Mucosa of rectum (tissue), 2 donors: Measurements from ENCODE around the gene DPYD.

Experiments
- H3K27ac ChIP-seq, 2 donors: one replicate each; pipeline ENCODE4 v1.7.0; 2013; ENCODE audit warnings: inconsistent platforms in 2 of 2, low read depth in 2 of 2, low read length in 2 of 2
- H3K27me3 ChIP-seq, 2 donors: one replicate each; pipeline ENCODE4 v1.7.0; 2013; ENCODE audit warnings: low read length in 2 of 2; ENCODE audit not compliant: control insufficient read depth in 2 of 2, insufficient read depth in 2 of 2
- H3K36me3 ChIP-seq, 2 donors: one replicate each; pipeline ENCODE4 v1.7.0; 2013; ENCODE audit warnings: low read length in 2 of 2; ENCODE audit not compliant: control insufficient read depth in 2 of 2, insufficient read depth in 2 of 2
- H3K4me1 ChIP-seq, 2 donors: one replicate each; pipeline ENCODE4 v1.7.0; 2013; ENCODE audit warnings: low read length in 2 of 2, mild to moderate bottlenecking in 1 of 2; ENCODE audit not compliant: control insufficient read depth in 2 of 2, insufficient read depth in 2 of 2
- H3K4me3 ChIP-seq, 2 donors: one replicate each; pipeline ENCODE4 v1.7.0; 2013; ENCODE audit warnings: low read length in 2 of 2
- H3K9ac ChIP-seq, 2 donors: one replicate each; pipeline ENCODE4 v1.7.0; 2013; ENCODE audit warnings: low read length in 2 of 2, low read depth in 1 of 2, mild to moderate bottlenecking in 1 of 2
- H3K9me3 ChIP-seq, 2 donors: one replicate each; pipeline ENCODE4 v1.7.0; 2013; ENCODE audit warnings: low read length in 2 of 2; ENCODE audit not compliant: control insufficient read depth in 2 of 2
- donor health status: healthy.
- donor health status: Normal muscosa, but diverticular disease.

The DPYD gene

DNA sequence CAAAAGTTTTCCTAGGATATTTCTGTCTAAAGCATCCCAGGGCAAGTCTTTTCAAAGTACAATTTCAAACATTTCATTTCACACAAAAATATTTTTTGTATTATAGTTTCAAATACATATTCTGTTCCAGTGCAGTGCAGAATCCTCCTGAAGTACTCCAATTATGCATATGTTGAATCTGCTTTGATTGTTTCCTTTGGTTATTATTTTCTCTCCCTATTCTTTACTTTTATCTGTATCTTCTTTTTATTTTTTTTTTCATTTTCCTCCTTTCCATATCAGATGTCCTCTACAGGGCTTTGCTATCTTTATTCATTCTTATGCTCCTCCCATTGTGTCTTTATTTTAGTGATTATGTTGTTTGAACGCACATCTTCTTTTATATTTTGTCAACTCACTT, 274.8 kb downstream of the DPYD start:
- Histone ChIP-seq H3K9me3 (peaks cover 2 to 5% of the 10 kb centered on the region in 2 donors), H3K9ac (no peak overlapping the region), H3K36me3 (no peaks in the 10 kb centered on the region), H3K4me3 (no peak overlapping the region), H3K4me1 (no peaks in the 10 kb centered on the region), H3K27me3 (no peaks in the 10 kb centered on the region), H3K27ac (no peak overlapping the region)

DNA sequence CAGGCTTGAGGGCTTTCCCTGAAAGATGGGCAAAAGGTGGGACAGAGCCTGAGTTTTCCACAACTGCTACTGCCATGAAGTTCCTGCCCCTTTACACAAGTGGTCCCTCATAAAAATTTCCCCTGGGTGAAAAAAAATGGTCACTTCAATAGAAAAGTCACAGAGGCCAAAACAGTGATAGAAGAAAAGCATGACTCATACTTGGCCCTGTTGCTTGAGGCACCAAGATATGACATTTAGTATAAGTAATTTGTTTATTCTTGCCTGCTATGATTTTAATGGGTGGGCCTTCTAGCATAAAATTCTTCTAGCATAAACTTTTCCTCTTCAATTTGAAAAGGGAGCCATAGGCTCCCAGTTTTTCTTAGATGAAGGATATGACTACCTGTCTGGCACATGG, 280.2 kb downstream of the DPYD start:
- Histone ChIP-seq H3K9me3 (no peaks in the 10 kb centered on the region), H3K4me1 (no peaks in the 10 kb centered on the region), H3K27me3 (no peaks in the 10 kb centered on the region), H3K27ac (no peak overlapping the region), H3K9ac (no peak overlapping the region), H3K36me3 (no peaks in the 10 kb centered on the region), H3K4me3 (no peak overlapping the region)

- no peak overlapping the region for H3K27ac ChIP-seq
- H3K9ac ChIP-seq: no peak overlapping the region
- no peaks in the 10 kb centered on the region for H3K36me3 ChIP-seq
- no peaks in the 10 kb centered on the region for H3K27me3 ChIP-seq
- H3K4me1 ChIP-seq: no peaks in the 10 kb centered on the region
- H3K4me3 ChIP-seq: no peak overlapping the region
- H3K9me3 ChIP-seq: no peaks in the 10 kb centered on the region
These were observed 283.9 kb downstream of the DPYD start for GRCh38 chr1:97636941-97637340.

DNA sequence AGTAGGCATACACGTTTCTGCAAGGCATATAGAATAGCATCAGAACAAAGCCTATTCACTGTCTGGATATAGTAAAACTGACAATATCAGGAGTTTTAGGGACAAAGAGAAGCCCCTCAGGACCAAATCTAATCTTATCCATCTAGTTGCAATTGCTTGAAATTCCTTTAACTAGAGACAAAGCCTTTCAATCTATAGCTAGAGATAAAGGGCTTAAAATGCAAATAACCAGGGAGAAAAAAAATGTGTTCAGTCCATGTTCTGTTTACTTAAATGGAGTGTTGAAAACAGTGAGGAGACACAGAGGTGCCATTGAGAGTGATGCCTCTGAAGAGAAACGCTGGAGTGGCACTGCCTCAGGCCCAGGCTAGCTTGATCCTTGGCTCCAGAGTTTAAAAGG, 286.1 kb downstream of the DPYD start:
- H3K27ac ChIP-seq: no peak overlapping the region
- H3K27me3 ChIP-seq: no peaks in the 10 kb centered on the region
- no peaks in the 10 kb centered on the region for H3K4me1 ChIP-seq
- no peaks in the 10 kb centered on the region for H3K36me3 ChIP-seq
- H3K9ac ChIP-seq: no peak overlapping the region
- no peaks in the 10 kb centered on the region for H3K9me3 ChIP-seq
- no peak overlapping the region for H3K4me3 ChIP-seq

DNA sequence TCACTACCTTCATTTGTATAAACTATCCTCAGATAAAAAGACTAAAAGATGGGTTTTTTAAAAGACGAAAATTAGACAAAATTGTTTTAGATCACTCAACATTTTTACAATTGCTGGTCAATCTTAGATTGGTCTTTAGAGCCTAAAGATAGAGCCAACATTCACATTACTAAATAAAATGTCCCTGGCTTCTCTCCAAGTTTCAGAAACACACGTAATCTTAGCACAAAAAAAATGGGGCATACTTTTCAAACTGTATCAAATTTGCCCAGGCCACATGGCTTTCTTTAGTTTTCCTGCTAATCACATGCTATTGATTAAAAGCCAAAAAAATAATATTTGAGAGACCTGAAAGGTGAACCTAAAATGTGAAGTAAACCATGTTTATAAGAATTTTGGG, 288.1 kb downstream of the DPYD start:
- no peaks in the 10 kb centered on the region for H3K9me3 ChIP-seq
- no peaks in the 10 kb centered on the region for H3K27me3 ChIP-seq
- no peaks in the 10 kb centered on the region for H3K36me3 ChIP-seq

GRCh38 chr1:97632075-97632474, 288.8 kb downstream of the DPYD start:
- H3K36me3 ChIP-seq: no peaks in the 10 kb centered on the region
- H3K9me3 ChIP-seq: no peaks in the 10 kb centered on the region
- no peak overlapping the region for H3K9ac ChIP-seq
- H3K4me1 ChIP-seq: no peaks in the 10 kb centered on the region
- no peaks in the 10 kb centered on the region for H3K27me3 ChIP-seq
- H3K27ac ChIP-seq: no peak overlapping the region
- no peak overlapping the region for H3K4me3 ChIP-seq

More for the DNA sequence above, 288.1 kb downstream of the DPYD start:
- no peak overlapping the region for H3K9ac ChIP-seq
- no peak overlapping the region for H3K27ac ChIP-seq
- no peak overlapping the region for H3K4me3 ChIP-seq
- H3K4me1 ChIP-seq: no peaks in the 10 kb centered on the region

DNA sequence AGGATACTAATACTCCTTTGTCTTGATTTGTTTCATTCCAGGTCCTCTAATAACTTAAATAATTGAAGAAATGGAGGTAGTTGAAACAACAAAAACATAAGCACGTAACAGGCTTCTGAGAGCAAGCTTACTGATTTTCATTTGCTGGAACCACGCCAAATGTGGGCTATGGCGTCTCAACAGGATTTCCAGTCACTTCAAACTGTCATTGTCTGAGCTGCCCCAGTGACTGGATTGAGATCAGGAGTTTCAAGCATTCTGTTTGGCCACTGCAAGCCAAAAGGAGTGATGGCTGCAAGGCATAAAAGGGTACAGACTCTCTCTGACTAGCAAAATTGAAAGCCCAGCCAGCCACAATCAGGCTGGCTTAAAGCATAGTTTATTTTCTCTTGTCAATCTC, 289.9 kb downstream of the DPYD start:
- no peak overlapping the region for H3K27ac ChIP-seq
- H3K36me3 ChIP-seq: no peaks in the 10 kb centered on the region
- H3K9me3 ChIP-seq: no peaks in the 10 kb centered on the region
- H3K9ac ChIP-seq: no peak overlapping the region
- no peaks in the 10 kb centered on the region for H3K27me3 ChIP-seq
- H3K4me3 ChIP-seq: no peak overlapping the region
- no peaks in the 10 kb centered on the region for H3K4me1 ChIP-seq

- H3K9ac ChIP-seq: no peak overlapping the region
- H3K9me3 ChIP-seq: no peaks in the 10 kb centered on the region
- no peak overlapping the region for H3K27ac ChIP-seq
These were observed 290.6 kb downstream of the DPYD start for GRCh38 chr1:97630281-97630680.

DNA sequence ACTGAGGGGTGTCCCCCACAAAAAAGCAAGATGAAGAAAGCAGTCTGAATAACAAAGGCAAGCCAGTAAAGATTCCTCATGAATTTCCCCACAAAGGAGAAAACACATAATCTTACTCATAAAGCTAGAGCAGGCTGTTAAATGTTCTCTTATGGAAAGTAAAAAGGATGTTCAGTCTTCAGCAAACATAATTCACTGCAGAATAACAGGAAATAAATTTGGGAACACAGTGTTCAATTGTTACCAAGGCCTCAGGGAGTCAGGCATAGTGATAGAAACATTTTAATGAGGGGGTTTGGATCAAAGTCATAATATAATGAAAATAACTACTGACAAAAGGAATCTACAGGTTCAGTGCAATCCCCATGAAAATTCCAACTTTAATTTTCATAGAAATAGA, 297.6 kb downstream of the DPYD start:
- no peaks in the 10 kb centered on the region for H3K27me3 ChIP-seq
- no peaks in the 10 kb centered on the region for H3K9me3 ChIP-seq
- H3K9ac ChIP-seq: no peak overlapping the region
- H3K27ac ChIP-seq: no peak overlapping the region
- no peak overlapping the region for H3K4me3 ChIP-seq
- peaks cover 0 to 2% of the 10 kb centered on the region in 2 donors for H3K4me1 ChIP-seq
- no peaks in the 10 kb centered on the region for H3K36me3 ChIP-seq

More at GRCh38 chr1:97630281-97630680, 290.6 kb downstream of the DPYD start:
- H3K4me3 ChIP-seq: no peak overlapping the region
- H3K4me1 ChIP-seq: no peaks in the 10 kb centered on the region
- no peaks in the 10 kb centered on the region for H3K36me3 ChIP-seq
- no peaks in the 10 kb centered on the region for H3K27me3 ChIP-seq

DNA sequence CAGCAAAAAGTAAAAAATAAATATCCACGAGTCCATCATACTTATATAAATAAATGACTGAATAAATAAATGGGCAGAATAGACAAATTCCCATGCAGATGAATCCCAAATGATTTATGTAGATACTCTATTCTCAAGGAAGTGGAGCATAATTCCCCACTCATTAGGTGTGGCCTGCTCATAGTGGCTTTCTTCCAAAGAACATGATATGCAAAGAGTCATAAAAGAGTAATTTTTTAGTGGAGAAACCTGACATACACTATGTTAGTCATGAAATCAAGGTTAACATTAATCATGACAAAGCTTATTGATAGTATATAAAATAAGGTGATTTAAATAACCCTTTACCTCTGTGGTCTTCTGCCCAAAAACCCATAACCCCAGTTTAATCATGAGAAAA, 298.9 kb downstream of the DPYD start:
- Histone ChIP-seq H3K27ac (no peak overlapping the region), H3K4me1 (peaks cover 0 to 2% of the 10 kb centered on the region in 2 donors), H3K9ac (no peak overlapping the region), H3K4me3 (no peak overlapping the region), H3K9me3 (no peaks in the 10 kb centered on the region), H3K27me3 (no peaks in the 10 kb centered on the region), H3K36me3 (no peaks in the 10 kb centered on the region)

DNA sequence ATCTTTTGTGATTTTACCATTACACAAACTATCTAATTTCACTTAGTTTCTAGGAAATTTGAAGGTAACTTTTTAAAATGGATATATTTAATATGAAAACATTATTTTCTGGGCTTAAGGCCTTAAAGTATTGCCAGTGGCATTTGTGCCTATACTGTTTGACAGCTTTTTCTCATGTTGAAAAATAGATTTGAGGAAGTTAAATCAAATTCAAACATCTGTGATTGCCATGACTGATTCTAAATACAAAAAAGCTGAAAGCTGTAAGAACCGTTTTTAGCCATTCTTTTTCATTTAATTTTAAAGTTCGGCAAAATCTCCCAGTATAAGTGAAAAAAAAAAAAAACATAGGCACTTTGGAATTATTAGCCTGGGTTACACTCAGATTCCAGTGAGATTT, 301.1 kb downstream of the DPYD start:
- no peaks in the 10 kb centered on the region for H3K9me3 ChIP-seq
- peaks cover 0 to 2% of the 10 kb centered on the region in 2 donors for H3K4me1 ChIP-seq
- no peak overlapping the region for H3K27ac ChIP-seq
- no peaks in the 10 kb centered on the region for H3K36me3 ChIP-seq
- no peak overlapping the region for H3K9ac ChIP-seq
- H3K27me3 ChIP-seq: no peaks in the 10 kb centered on the region
- H3K4me3 ChIP-seq: no peak overlapping the region
